A673 (cell line): ENCODE data around the gene APC.

Source experiments
- EZH2 ChIP-seq: fragments of 200-600 bp; sonication (generic); IDR thresholded peaks from 2 replicates; pipeline ENCODE4 v1.6.1; 2017; ENCODE audit warnings: borderline replicate concordance, low read depth, mild to moderate bottlenecking, mixed read lengths, antibody characterized with exemption, low read length; ENCODE audit not compliant: poor library complexity, severe bottlenecking
- TF ChIP-seq, protein P1 (sequence below): fragments of 300-800, 200-600 bp; sonication (generic); conservative IDR thresholded peaks from 2 replicates; pipeline ENCODE4 v1.5.1; 2017; ENCODE audit warnings: low read depth, mild to moderate bottlenecking, antibody characterized with exemption, low read length, moderate library complexity, mixed read lengths

GRCh38 chr5:112794410-112794809 lies 56.7 kb downstream of the APC start:
- TF ChIP-seq, protein P1, sequence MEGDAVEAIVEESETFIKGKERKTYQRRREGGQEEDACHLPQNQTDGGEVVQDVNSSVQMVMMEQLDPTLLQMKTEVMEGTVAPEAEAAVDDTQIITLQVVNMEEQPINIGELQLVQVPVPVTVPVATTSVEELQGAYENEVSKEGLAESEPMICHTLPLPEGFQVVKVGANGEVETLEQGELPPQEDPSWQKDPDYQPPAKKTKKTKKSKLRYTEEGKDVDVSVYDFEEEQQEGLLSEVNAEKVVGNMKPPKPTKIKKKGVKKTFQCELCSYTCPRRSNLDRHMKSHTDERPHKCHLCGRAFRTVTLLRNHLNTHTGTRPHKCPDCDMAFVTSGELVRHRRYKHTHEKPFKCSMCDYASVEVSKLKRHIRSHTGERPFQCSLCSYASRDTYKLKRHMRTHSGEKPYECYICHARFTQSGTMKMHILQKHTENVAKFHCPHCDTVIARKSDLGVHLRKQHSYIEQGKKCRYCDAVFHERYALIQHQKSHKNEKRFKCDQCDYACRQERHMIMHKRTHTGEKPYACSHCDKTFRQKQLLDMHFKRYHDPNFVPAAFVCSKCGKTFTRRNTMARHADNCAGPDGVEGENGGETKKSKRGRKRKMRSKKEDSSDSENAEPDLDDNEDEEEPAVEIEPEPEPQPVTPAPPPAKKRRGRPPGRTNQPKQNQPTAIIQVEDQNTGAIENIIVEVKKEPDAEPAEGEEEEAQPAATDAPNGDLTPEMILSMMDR, result no peak
- no peak for TF ChIP-seq EZH2
